ENCODE measurements around the gene PRXL2C. TPM values are rescaled to one million over a fixed set of nuclear protein-coding genes. Genes with fewer than 3 reads are reported as not detected.
A peak's percentile ranks its signal among the peaks of the same experiment; 100 is the strongest.
"Not testable (repeated sequence)": the region's sequence is repeated elsewhere in the genome, so short reads cannot be mapped to it uniquely, and the experiment has no call there.

PRXL2C gene
- total RNA-seq, 2 donors from 2014 or later: 14.3 to 14.6 TPM

DNA sequence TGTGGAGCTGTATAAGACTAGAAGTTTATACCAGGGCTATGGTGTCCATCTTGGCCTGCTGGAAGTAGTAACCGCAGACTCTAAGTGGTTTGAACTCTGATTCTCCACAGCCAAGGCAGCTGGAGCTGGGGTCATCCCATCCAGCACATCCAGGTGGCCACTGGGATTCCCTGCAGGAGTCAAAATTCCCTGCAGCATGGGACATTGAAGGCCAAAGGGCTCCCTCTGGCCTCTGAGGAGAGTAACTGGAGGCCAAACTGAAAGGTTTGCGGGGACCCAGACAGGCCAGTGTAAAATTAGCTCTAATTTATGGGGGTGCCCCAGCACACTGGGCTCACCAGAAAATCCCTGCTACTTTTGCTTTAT, 12.2 kb upstream of the PRXL2C start:
- no peak for DNase-seq (ENCODE audit: low spot score)
- intact Hi-C loops (cut with DNase I): loop anchor here (5.0 to 10.0 kb wide), 3 partner anchors 320 to 433 kb away; no protein-coding TSS in a partner anchor
- H3K36me3 ChIP-seq: no peaks in the 10 kb centered on the region
- no peak for TF ChIP-seq POLR2AphosphoS5 (IDR thresholded peaks at IDR 0.05)
- TF ChIP-seq POLR2A (IDR thresholded peaks at IDR 0.05): no peak
- TF ChIP-seq, protein P1, sequence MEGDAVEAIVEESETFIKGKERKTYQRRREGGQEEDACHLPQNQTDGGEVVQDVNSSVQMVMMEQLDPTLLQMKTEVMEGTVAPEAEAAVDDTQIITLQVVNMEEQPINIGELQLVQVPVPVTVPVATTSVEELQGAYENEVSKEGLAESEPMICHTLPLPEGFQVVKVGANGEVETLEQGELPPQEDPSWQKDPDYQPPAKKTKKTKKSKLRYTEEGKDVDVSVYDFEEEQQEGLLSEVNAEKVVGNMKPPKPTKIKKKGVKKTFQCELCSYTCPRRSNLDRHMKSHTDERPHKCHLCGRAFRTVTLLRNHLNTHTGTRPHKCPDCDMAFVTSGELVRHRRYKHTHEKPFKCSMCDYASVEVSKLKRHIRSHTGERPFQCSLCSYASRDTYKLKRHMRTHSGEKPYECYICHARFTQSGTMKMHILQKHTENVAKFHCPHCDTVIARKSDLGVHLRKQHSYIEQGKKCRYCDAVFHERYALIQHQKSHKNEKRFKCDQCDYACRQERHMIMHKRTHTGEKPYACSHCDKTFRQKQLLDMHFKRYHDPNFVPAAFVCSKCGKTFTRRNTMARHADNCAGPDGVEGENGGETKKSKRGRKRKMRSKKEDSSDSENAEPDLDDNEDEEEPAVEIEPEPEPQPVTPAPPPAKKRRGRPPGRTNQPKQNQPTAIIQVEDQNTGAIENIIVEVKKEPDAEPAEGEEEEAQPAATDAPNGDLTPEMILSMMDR (IDR thresholded peaks at IDR 0.05): no peak
- no peak overlapping the region for H3K4me3 ChIP-seq
- H3K27ac ChIP-seq: no peak overlapping the region
- no peaks in the 10 kb centered on the region for H3K4me1 ChIP-seq (replicated peaks)
- no peaks in the 10 kb centered on the region for H3K9me3 ChIP-seq
- no peaks in the 10 kb centered on the region for H3K27me3 ChIP-seq (replicated peaks; ENCODE audit: insufficient read depth)
- 100% methylated on average over 2 of the region's 2 CpGs for whole genome bisulfite sequencing

GRCh38 chr9:96666653-96667362, 11.7 kb upstream of the PRXL2C start:
- peak; percentile 34 for DNase-seq (ENCODE audit: low spot score)
- intact Hi-C loops (cut with DNase I): loop anchor here (5.0 to 10.0 kb wide), 3 partner anchors 320 to 432 kb away; no protein-coding TSS in a partner anchor
- not testable (repeated sequence) for H3K27me3 ChIP-seq (replicated peaks; ENCODE audit: insufficient read depth); H3K27ac ChIP-seq; H3K9me3 ChIP-seq; H3K36me3 ChIP-seq; H3K4me1 ChIP-seq (replicated peaks); H3K4me3 ChIP-seq
- WGBS: 75% methylated on average over 15 of the region's 15 CpGs
- TF ChIP-seq, protein P1 (IDR thresholded peaks at IDR 0.05): peak; percentile 57 to 82 (median 66)

DNA sequence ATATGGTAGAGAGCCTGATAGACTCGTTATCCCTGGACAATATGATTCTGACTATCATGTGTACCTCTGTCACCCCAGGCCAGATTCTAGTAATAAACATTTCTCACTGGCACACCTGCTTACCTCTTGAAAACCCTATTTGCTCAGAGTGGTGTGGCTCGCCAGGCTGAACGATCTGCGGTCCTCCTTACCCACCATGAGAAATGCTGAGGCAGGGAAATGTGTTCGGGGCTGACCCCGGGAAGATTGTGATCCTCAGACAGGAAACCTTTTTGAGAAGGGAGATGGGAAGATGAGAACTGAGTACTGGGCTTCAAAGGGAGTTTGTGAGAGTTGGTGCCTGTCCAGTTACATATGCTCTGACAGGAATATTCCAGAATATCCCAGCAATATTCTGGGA, 10.7 kb upstream of the PRXL2C start:
- intact Hi-C loops (cut with DNase I): loop anchor here (5.0 to 10.0 kb wide), 3 partner anchors 318 to 431 kb away; no protein-coding TSS in a partner anchor
- Histone ChIP-seq H3K27ac (no peak overlapping the region), H3K4me1 (replicated peaks) (no peaks in the 10 kb centered on the region), H3K27me3 (replicated peaks; ENCODE audit: insufficient read depth) (no peaks in the 10 kb centered on the region), H3K9me3 (no peaks in the 10 kb centered on the region), H3K36me3 (no peaks in the 10 kb centered on the region), H3K4me3 (no peak overlapping the region)
- 76% methylated on average over 6 of the region's 6 CpGs for WGBS
- no peak for DNase-seq (ENCODE audit: low spot score)
- TF ChIP-seq POLR2AphosphoS5 (IDR thresholded peaks at IDR 0.05): no peak

GRCh38 chr9:96663506-96664120, 8.5 kb upstream of the PRXL2C start:
- Histone ChIP-seq H3K36me3 (no peaks in the 10 kb centered on the region), H3K27ac (no peak overlapping the region), H3K9me3 (no peaks in the 10 kb centered on the region), H3K27me3 (replicated peaks; ENCODE audit: insufficient read depth) (no peaks in the 10 kb centered on the region), H3K4me3 (no peak overlapping the region), H3K4me1 (replicated peaks) (no peaks in the 10 kb centered on the region)
- WGBS: 92% methylated on average over 20 of the region's 20 CpGs
- intact Hi-C loops (cut with DNase I): loop anchor here (10.0 kb wide), 1 partner anchor 429 kb away; no protein-coding TSS in a partner anchor
- no peak for TF ChIP-seq POLR2A (IDR thresholded peaks at IDR 0.05)
- TF ChIP-seq, protein P1 (IDR thresholded peaks at IDR 0.05): no peak
- TF ChIP-seq POLR2AphosphoS5 (IDR thresholded peaks at IDR 0.05): no peak
- DNase-seq (ENCODE audit: low spot score): no peak

DNA sequence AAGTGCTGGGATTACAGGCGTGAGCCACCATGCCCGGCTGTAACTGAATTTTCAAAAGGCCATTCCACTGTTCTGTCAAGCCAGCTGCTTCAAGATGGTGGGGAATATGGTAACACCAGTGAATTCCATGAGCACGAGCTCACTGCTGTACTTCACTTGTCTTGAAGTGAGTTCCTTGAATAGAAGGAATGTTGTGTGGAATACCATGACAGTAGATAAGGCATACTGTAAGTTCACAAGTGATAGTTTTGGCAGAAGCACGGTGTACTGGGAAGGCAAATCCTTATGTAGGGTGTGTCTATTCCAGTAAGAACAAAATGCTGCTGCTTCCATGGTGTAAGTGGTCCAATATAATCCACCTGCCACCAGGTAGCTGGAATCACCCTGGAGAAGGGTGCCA, 6.6 kb upstream of the PRXL2C start:
- Histone ChIP-seq H3K36me3 (no peaks in the 10 kb centered on the region), H3K27me3 (replicated peaks; ENCODE audit: insufficient read depth) (no peaks in the 10 kb centered on the region), H3K4me3 (no peak overlapping the region), H3K27ac (no peak overlapping the region), H3K4me1 (replicated peaks) (no peaks in the 10 kb centered on the region), H3K9me3 (no peaks in the 10 kb centered on the region)
- 74% methylated on average over 4 of the region's 4 CpGs for WGBS
- TF ChIP-seq, protein P1 (IDR thresholded peaks at IDR 0.05): no peak
- TF ChIP-seq POLR2A (IDR thresholded peaks at IDR 0.05) (no peak), POLR2AphosphoS5 (IDR thresholded peaks at IDR 0.05) (no peak)
- DNase-seq (ENCODE audit: low spot score): no peak
- intact Hi-C loops (cut with DNase I): loop anchor here (10.0 kb wide), 1 partner anchor 427 kb away; no protein-coding TSS in a partner anchor

All from prostate gland (tissue), 2 donors.